HUES6 (cell line): ENCODE results near the gene KSR2.

Experiments used
- H3K27ac ChIP-seq: 2 replicates; pipeline ENCODE4 v1.7.0; 2013; ENCODE audit warnings: low read depth, mild to moderate bottlenecking, low read length, inconsistent platforms
- H3K27me3 ChIP-seq: 2 replicates; pipeline ENCODE4 v1.6.1; 2013; ENCODE audit warnings: low read length; ENCODE audit not compliant: control insufficient read depth, insufficient read depth
- H3K36me3 ChIP-seq: 2 replicates; pipeline ENCODE4 v1.6.1; 2013; ENCODE audit warnings: low read length; ENCODE audit not compliant: control insufficient read depth, insufficient read depth
- H3K4me1 ChIP-seq: 2 replicates; pipeline ENCODE4 v1.6.1; 2013; ENCODE audit warnings: low read length; ENCODE audit not compliant: control insufficient read depth, insufficient read depth
- H3K4me3 ChIP-seq: 2 replicates; pipeline ENCODE4 v1.5.1; 2013; ENCODE audit warnings: low read depth, low read length
- H3K9ac ChIP-seq: one replicate; pipeline ENCODE4 v1.6.1; 2013; ENCODE audit warnings: mild to moderate bottlenecking, low read length
- H3K9me3 ChIP-seq: 2 replicates; pipeline ENCODE4 v1.6.1; 2013; ENCODE audit warnings: low read depth, low read length; ENCODE audit not compliant: control insufficient read depth, insufficient read depth

Gene KSR2

DNA sequence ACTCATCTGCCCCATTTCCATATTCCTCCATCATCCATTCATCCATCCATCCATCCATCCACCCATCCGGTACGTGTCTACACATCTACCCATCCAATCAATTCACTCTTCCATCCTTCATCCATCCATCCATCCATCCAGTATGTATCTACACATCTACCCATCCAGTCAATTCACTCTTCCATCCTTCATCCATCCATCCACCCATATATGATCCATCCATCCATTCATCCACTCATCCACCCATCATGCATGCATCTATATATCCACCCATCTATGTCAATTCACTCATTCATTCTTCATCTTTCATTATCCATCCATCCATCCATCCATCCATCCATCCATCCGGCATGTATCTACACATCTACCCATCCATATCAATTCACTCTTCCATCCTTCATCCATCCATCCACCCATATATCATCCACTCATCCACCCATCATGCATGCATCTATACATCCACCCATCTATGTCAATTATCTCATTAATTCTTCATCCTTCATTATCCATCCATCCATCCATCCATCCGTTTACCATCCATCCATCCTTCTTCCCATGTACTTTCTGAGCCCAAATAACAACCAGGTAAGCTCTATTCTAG lies 498.8 kb downstream of the KSR2 start:
- Histone ChIP-seq H3K36me3 (no peaks in the 10 kb centered on the region), H3K27ac (no peak overlapping the region), H3K9me3 (peaks cover 8% of the 10 kb centered on the region; the same call in 1 of the 2 replicates), H3K4me1 (0 out of 2 replicates have a peak, but pooled peaks cover 2% of the 10 kb centered on the region), H3K9ac (no peak overlapping the region), H3K4me3 (no peak overlapping the region), H3K27me3 (no peaks in the 10 kb centered on the region)

DNA sequence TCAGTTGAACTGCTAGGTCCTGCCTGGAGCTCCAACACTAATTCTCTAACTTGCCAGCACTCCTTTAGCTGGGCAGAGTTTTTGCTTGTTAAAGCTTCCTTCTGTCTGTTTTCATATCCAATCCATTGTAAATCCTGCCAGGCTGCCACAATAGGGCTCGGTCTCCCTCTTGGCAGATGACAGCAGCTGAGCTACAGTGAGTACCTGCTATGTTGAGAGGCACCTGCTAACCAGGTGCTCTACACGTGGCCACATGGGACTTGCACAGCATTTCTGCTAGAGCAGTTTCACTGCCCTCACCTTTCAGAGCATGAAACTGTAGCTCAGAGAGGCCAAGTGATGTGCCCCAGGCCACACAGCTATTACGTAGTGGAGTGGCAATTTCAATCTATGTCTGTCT lies 500.8 kb downstream of the KSR2 start:
- H3K27me3 ChIP-seq: no peaks in the 10 kb centered on the region
- H3K27ac ChIP-seq: no peak overlapping the region
- peaks cover 8% of the 10 kb centered on the region; the same call in 1 of the 2 replicates for H3K9me3 ChIP-seq
- H3K36me3 ChIP-seq: no peaks in the 10 kb centered on the region
- no peak overlapping the region for H3K4me3 ChIP-seq
- 0 out of 2 replicates have a peak, but pooled peaks cover 2% of the 10 kb centered on the region for H3K4me1 ChIP-seq
- H3K9ac ChIP-seq: no peak overlapping the region

DNA sequence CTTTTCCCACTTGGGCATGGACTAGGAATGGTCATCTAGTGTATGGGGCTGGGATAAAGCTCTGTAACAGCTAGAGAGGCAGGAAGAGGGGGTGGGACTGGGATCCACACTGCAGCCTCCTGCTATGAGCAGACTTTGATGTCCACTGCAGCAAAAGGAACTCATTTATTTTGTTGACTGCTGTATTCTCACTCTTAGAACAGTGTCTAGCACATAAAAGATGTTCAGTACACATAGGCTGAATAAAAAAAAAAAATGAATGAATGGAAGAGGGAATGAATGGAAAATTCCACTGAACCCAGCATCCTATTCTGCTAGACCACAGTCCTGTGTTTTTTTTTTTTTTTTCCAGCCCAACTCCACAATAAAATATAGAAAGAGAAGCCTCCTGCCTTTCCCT lies 501.2 kb downstream of the KSR2 start:
- Histone ChIP-seq H3K9ac (no peak overlapping the region), H3K27me3 (no peaks in the 10 kb centered on the region), H3K9me3 (peaks cover 8% of the 10 kb centered on the region; the same call in 1 of the 2 replicates), H3K36me3 (no peaks in the 10 kb centered on the region), H3K4me1 (no peaks in the 10 kb centered on the region), H3K4me3 (no peak overlapping the region), H3K27ac (no peak overlapping the region)

DNA sequence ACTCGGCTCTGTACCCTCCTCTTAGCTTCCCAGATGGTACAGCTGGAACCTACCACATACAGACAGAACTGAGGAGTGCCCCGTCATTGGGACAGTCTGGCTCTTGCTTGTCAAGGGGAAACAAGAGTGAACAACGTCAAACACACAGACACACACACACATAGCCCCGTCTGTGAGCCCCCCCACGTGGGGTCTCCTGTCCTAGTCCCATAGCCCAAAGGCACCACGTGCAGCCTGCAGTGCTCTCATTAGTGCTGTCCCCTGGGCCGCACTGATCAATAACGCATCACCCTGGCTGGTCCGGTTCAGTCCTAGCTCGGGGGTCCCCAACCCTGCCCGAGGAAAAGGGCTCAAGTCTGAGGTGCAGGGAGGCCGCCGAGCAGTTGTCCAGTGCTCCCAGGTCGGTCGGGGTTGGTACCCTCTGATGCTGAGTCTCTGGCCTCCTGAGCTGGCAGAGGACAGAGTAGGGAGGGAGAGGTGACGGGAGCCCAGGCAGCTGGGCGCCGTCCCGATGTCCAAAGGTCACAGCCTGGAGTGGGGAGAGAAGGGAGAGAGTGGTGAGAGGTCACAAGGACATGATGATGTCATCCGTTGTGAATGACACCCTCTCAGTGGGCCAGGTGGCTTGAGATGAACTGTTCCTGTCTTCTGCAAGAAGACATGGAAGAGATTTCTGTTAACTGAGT lies 502.0 kb downstream of the KSR2 start:
- no peaks in the 10 kb centered on the region for H3K36me3 ChIP-seq
- no peak overlapping the region for H3K9ac ChIP-seq
- no peaks in the 10 kb centered on the region for H3K27me3 ChIP-seq
- H3K9me3 ChIP-seq: peaks cover 8% of the 10 kb centered on the region; the same call in 1 of the 2 replicates
- no peaks in the 10 kb centered on the region for H3K4me1 ChIP-seq
- H3K27ac ChIP-seq: no peak overlapping the region
- H3K4me3 ChIP-seq: no peak overlapping the region

DNA sequence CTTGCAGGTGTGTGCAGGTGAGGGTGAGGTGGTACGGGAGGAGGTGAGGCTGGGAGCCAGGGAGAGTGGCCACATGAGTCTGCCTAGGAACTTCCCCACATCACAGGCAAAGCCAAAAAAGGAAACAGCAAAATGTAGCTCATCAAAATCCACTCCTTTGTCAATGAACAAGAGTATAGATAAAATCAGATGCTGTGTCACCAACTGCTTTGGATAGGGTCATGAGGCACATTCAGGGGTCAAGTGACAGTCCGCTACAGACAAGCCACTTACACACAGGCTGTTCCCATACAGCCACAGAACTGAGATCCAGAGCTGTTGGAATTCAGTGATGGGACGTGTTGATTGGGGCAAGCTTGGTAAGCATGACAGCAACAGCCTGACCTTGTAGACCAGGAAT lies 507.1 kb downstream of the KSR2 start:
- no peak overlapping the region for H3K9ac ChIP-seq
- H3K4me3 ChIP-seq: no peak overlapping the region
- H3K36me3 ChIP-seq: no peaks in the 10 kb centered on the region
- H3K27me3 ChIP-seq: no peaks in the 10 kb centered on the region
- no peaks in the 10 kb centered on the region for H3K9me3 ChIP-seq
- no peak overlapping the region for H3K27ac ChIP-seq
- H3K4me1 ChIP-seq: no peaks in the 10 kb centered on the region

DNA sequence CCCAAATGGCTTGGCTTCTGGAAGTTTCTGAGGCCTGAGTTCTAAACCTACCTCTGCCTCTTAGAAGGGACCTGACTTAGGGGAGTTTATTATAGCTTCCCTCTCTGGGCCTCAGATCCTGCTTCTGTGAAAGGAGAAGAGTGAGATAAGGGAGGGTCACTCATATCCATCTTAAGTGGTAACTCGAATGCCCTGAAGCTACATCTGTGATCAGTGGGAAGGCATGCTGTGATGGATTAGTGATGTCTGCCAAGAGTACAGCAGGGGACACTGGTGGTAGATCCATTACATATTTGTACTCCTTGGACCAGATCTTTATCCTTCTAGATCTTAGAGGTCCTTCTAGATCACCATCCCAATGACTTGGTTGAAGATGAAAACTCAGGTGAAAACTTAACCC lies 509.6 kb downstream of the KSR2 start:
- Histone ChIP-seq H3K9ac (no peak overlapping the region), H3K9me3 (no peaks in the 10 kb centered on the region), H3K36me3 (no peaks in the 10 kb centered on the region), H3K4me3 (no peak overlapping the region), H3K4me1 (no peaks in the 10 kb centered on the region), H3K27ac (no peak overlapping the region), H3K27me3 (peaks cover 3% of the 10 kb centered on the region; the same call in 1 of the 2 replicates)

DNA sequence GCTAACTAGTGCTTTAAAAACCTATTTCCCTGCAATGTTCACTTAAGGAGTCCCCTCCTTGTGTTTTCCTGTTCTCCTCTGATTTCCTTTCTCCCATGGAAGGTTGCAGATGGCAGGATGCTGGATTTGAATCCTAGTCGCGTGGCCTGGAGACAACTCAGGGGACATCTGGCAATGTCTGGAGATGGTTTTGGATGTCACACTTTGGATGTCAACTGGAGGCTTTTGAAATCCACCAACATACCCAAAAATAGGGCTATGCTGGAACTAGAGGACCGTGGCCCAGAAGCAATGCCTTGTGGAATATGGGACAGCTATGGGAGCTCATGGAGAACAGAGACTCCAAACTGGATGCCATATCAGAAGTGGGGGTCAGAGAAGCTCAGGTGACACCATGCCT lies 511.6 kb downstream of the KSR2 start:
- Histone ChIP-seq H3K36me3 (no peaks in the 10 kb centered on the region), H3K4me1 (no peaks in the 10 kb centered on the region), H3K27ac (no peak overlapping the region), H3K9me3 (peaks cover 4% of the 10 kb centered on the region; the same call in 1 of the 2 replicates), H3K27me3 (peaks cover 3% of the 10 kb centered on the region; the same call in 1 of the 2 replicates), H3K9ac (no peak overlapping the region), H3K4me3 (no peak overlapping the region)

DNA sequence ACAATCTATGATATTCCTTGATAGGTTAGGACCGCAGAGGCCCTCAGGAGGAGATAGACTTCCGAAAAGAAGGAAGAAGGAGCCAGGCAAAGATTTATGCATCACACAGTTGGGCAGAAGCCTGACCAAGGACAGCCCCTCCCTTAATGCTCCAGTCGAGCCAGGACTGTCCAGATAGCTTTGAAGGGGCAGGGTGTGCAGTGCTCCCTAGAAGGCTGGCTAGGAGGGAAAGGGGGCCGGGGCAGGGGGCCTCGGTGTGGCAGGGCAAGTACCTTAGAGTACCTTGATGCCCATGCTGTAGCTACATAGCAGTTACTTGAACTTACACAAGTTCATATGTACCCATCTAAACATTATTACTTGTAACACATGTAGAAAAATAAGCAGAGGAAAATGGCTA lies 512.7 kb downstream of the KSR2 start:
- Histone ChIP-seq H3K9ac (no peak overlapping the region), H3K4me3 (no peak overlapping the region), H3K27me3 (peaks cover 3% of the 10 kb centered on the region; the same call in 1 of the 2 replicates), H3K27ac (no peak overlapping the region), H3K9me3 (peaks cover 4% of the 10 kb centered on the region; the same call in 1 of the 2 replicates), H3K4me1 (no peaks in the 10 kb centered on the region), H3K36me3 (no peaks in the 10 kb centered on the region)

DNA sequence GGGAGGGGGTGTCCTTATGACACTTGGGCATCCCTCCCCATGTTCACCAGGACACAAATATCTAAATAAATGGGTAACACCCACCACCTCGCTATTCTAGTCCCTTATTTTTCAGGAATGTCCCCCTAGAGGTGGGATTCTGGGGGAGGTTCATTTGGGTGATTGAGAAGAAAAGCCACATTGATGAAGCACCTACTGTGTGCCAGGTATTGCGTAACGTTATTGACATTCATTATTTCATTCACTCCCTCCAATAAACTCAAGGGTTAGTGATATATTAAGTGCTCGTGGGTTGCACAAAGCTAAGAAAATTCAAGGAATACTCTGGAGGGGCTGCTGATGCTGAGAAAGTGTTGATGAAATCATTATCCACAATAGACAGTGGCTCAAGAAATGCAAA lies 514.8 kb downstream of the KSR2 start:
- Histone ChIP-seq H3K9ac (no peak overlapping the region), H3K9me3 (peaks cover 4% of the 10 kb centered on the region; the same call in 1 of the 2 replicates), H3K27ac (no peak overlapping the region), H3K4me3 (no peak overlapping the region), H3K4me1 (no peaks in the 10 kb centered on the region), H3K27me3 (peaks cover 3% of the 10 kb centered on the region; the same call in 1 of the 2 replicates), H3K36me3 (no peaks in the 10 kb centered on the region)

DNA sequence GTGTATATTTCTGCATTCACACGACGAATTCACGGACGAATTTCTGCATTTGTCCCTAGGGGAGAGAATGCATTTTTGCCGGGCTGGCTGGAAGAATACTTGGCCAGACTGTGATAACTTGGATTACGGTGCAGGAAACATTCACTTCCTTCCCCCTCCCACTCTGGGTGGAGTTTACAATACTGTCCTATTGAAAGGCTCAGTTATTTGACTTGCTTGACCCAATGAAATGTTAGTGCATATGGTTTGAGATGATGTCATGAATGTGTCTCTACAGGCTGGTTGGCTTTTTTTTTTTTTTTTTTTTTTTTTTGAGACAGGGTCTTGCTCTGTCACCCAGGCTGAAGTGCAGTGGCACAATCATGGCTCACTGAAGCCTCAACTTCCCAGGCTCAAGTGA lies 516.7 kb downstream of the KSR2 start:
- H3K36me3 ChIP-seq: no peaks in the 10 kb centered on the region

DNA sequence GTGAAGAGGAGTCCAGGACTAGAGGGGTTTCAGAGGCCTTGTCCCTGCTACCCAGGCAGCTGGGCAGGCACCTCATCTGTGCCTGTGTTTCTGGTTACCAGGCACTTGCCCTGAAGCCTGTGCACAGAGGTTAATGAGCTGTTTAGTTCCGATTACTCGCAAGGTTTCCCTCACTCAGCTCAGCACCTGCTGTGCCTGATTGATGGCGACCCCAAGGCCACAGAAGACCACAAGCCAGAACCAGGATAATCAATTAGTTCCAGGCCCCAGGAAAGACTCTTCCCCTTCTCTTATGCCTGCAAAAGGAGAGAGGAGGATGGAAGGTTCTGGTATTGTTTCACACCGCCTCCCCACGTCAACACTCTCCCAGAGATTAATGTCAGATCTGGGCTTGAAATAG lies 518.6 kb downstream of the KSR2 start:
- Histone ChIP-seq H3K27me3 (no peaks in the 10 kb centered on the region), H3K36me3 (no peaks in the 10 kb centered on the region), H3K4me3 (no peak overlapping the region), H3K27ac (no peak overlapping the region), H3K9ac (no peak overlapping the region), H3K9me3 (peaks cover 4% of the 10 kb centered on the region; the same call in 1 of the 2 replicates), H3K4me1 (no peaks in the 10 kb centered on the region)

More for the DNA sequence above, 516.7 kb downstream of the KSR2 start:
- H3K4me1 ChIP-seq: no peaks in the 10 kb centered on the region
- peaks cover 3% of the 10 kb centered on the region; the same call in 1 of the 2 replicates for H3K27me3 ChIP-seq
- peaks cover 4% of the 10 kb centered on the region; the same call in 1 of the 2 replicates for H3K9me3 ChIP-seq
- H3K27ac ChIP-seq: no peak overlapping the region
- no peak overlapping the region for H3K4me3 ChIP-seq
- no peak overlapping the region for H3K9ac ChIP-seq
